Central memory CD8-positive, alpha-beta T cell (primary cell): Measurements from ENCODE around the gene SLC2A2.

Experiments used
- ATAC-seq: fragments of 150-1000 bp; cut with Tn5 transposase; replicated peaks from 2 replicates; pipeline ENCODE4 v1.10.0; 2022; ENCODE audit warnings: mild to moderate bottlenecking, moderate FRiP score, moderate number of reproducible peaks; ENCODE audit not compliant: poor library complexity, severe bottlenecking; ENCODE audit errors: extremely low read depth
- DNase-seq, 2 donors: peaks; one replicate each; pipeline ENCODE4 v3.0.0; 2021; ENCODE audit warnings: low spot score in 2 of 2
- H3K27ac Mint-ChIP-seq: one replicate; pipeline ENCODE4 v1.8.0; 2022; ENCODE audit warnings: low read depth, mild to moderate bottlenecking, moderate library complexity, mixed read lengths
- H3K27me3 Mint-ChIP-seq: one replicate; pipeline ENCODE4 v1.8.0; 2022; ENCODE audit warnings: mixed read lengths
- H3K36me3 Mint-ChIP-seq: one replicate; pipeline ENCODE4 v1.8.0; 2022; ENCODE audit warnings: mild to moderate bottlenecking, moderate library complexity, mixed read lengths; ENCODE audit not compliant: insufficient read depth
- H3K4me1 Mint-ChIP-seq: one replicate; pipeline ENCODE4 v1.8.0; 2022; ENCODE audit warnings: mixed read lengths
- H3K4me3 Mint-ChIP-seq: one replicate; pipeline ENCODE4 v1.8.0; 2022; ENCODE audit warnings: mild to moderate bottlenecking, moderate library complexity, mixed read lengths
- H3K9me3 Mint-ChIP-seq: one replicate; pipeline ENCODE4 v1.8.0; 2022; ENCODE audit warnings: mixed read lengths

The SLC2A2 gene

GRCh38 chr3:171021377-171021776 lies 5.1 kb downstream of the SLC2A2 start:
- peaks cover 62% of the 10 kb centered on the region for H3K27me3 Mint-ChIP-seq
- no peak overlapping the region for H3K27ac Mint-ChIP-seq
- DNase-seq (no peak), ATAC-seq (no peak)
- no peak overlapping the region for H3K4me3 Mint-ChIP-seq
- H3K9me3 Mint-ChIP-seq: no peaks in the 10 kb centered on the region
- H3K36me3 Mint-ChIP-seq: peaks cover 2% of the 10 kb centered on the region
- H3K4me1 Mint-ChIP-seq: no peaks in the 10 kb centered on the region

GRCh38 chr3:171018156-171018935 lies 8.2 kb downstream of the SLC2A2 start:
- H3K27me3 Mint-ChIP-seq: peaks cover 50% of the 10 kb centered on the region
- H3K27ac Mint-ChIP-seq: no peak overlapping the region
- no peaks in the 10 kb centered on the region for H3K9me3 Mint-ChIP-seq
- no peak overlapping the region for H3K4me3 Mint-ChIP-seq
- no peak for DNase-seq
- no peaks in the 10 kb centered on the region for H3K4me1 Mint-ChIP-seq
- H3K36me3 Mint-ChIP-seq: peaks cover 2% of the 10 kb centered on the region
- ATAC-seq: no peak

- H3K4me1 Mint-ChIP-seq: no peaks in the 10 kb centered on the region
Observed at GRCh38 chr3:171013822-171014748, 12.4 kb downstream of the SLC2A2 start.

GRCh38 chr3:171011873-171012336 lies 14.6 kb downstream of the SLC2A2 start:
- Mint-ChIP-seq H3K36me3 (no peaks in the 10 kb centered on the region), H3K9me3 (no peaks in the 10 kb centered on the region), H3K27me3 (peaks cover 9% of the 10 kb centered on the region), H3K4me1 (no peaks in the 10 kb centered on the region), H3K27ac (no peak overlapping the region), H3K4me3 (no peak overlapping the region)
- DNase-seq: no peak
- ATAC-seq: no peak

More at GRCh38 chr3:171013822-171014748, 12.4 kb downstream of the SLC2A2 start:
- no peaks in the 10 kb centered on the region for H3K36me3 Mint-ChIP-seq
- H3K4me3 Mint-ChIP-seq: no peak overlapping the region
- H3K27me3 Mint-ChIP-seq: peaks cover 25% of the 10 kb centered on the region
- DNase-seq (no peak), ATAC-seq (no peak)
- H3K9me3 Mint-ChIP-seq: no peaks in the 10 kb centered on the region
- no peak overlapping the region for H3K27ac Mint-ChIP-seq

GRCh38 chr3:171011109-171011872 lies 15.2 kb downstream of the SLC2A2 start:
- Mint-ChIP-seq H3K4me3 (no peak overlapping the region), H3K9me3 (no peaks in the 10 kb centered on the region), H3K27ac (no peak overlapping the region), H3K27me3 (peaks cover 9% of the 10 kb centered on the region), H3K36me3 (no peaks in the 10 kb centered on the region), H3K4me1 (no peaks in the 10 kb centered on the region)
- ATAC-seq (no peak), DNase-seq (no peak)

GRCh38 chr3:171007316-171007715 lies 19.2 kb downstream of the SLC2A2 start:
- no peaks in the 10 kb centered on the region for H3K36me3 Mint-ChIP-seq
- DNase-seq: no peak
- no peaks in the 10 kb centered on the region for H3K4me1 Mint-ChIP-seq

GRCh38 chr3:171005648-171006047 lies 20.9 kb downstream of the SLC2A2 start:
- ATAC-seq: no peak
- Mint-ChIP-seq H3K27ac (no peak overlapping the region), H3K27me3 (peaks cover 9% of the 10 kb centered on the region), H3K4me1 (peaks cover under 1% of the 10 kb centered on the region), H3K36me3 (no peaks in the 10 kb centered on the region), H3K9me3 (no peaks in the 10 kb centered on the region), H3K4me3 (no peak overlapping the region)
- no peak for DNase-seq

More at GRCh38 chr3:171007316-171007715, 19.2 kb downstream of the SLC2A2 start:
- H3K4me3 Mint-ChIP-seq: no peak overlapping the region
- no peak for ATAC-seq
- no peak overlapping the region for H3K27ac Mint-ChIP-seq
- no peaks in the 10 kb centered on the region for H3K9me3 Mint-ChIP-seq
- H3K27me3 Mint-ChIP-seq: peaks cover 9% of the 10 kb centered on the region

GRCh38 chr3:171001957-171002694 lies 24.4 kb downstream of the SLC2A2 start:
- H3K27ac Mint-ChIP-seq: no peak overlapping the region
- ATAC-seq: no peak
- no peak for DNase-seq
- H3K9me3 Mint-ChIP-seq: no peaks in the 10 kb centered on the region
- H3K36me3 Mint-ChIP-seq: no peaks in the 10 kb centered on the region
- no peak overlapping the region for H3K4me3 Mint-ChIP-seq
- no peaks in the 10 kb centered on the region for H3K27me3 Mint-ChIP-seq
- peaks cover 5% of the 10 kb centered on the region for H3K4me1 Mint-ChIP-seq

- no peak for ATAC-seq
Observed at GRCh38 chr3:171001250-171001893, 25.1 kb downstream of the SLC2A2 start.

GRCh38 chr3:171000281-171000680 lies 26.2 kb downstream of the SLC2A2 start:
- no peaks in the 10 kb centered on the region for H3K27me3 Mint-ChIP-seq
- H3K4me1 Mint-ChIP-seq: peaks cover 5% of the 10 kb centered on the region
- ATAC-seq: no peak
- no peak overlapping the region for H3K27ac Mint-ChIP-seq
- no peak overlapping the region for H3K4me3 Mint-ChIP-seq
- no peaks in the 10 kb centered on the region for H3K36me3 Mint-ChIP-seq
- no peak for DNase-seq
- no peaks in the 10 kb centered on the region for H3K9me3 Mint-ChIP-seq

More at GRCh38 chr3:171001250-171001893, 25.1 kb downstream of the SLC2A2 start:
- no peak overlapping the region for H3K27ac Mint-ChIP-seq
- no peaks in the 10 kb centered on the region for H3K36me3 Mint-ChIP-seq
- no peak for DNase-seq
- H3K9me3 Mint-ChIP-seq: no peaks in the 10 kb centered on the region
- no peak overlapping the region for H3K4me3 Mint-ChIP-seq
- no peaks in the 10 kb centered on the region for H3K27me3 Mint-ChIP-seq
- peaks cover 5% of the 10 kb centered on the region for H3K4me1 Mint-ChIP-seq

GRCh38 chr3:170999737-171000242 lies 26.7 kb downstream of the SLC2A2 start:
- H3K27ac Mint-ChIP-seq: no peak overlapping the region
- DNase-seq: no peak
- H3K27me3 Mint-ChIP-seq: no peaks in the 10 kb centered on the region
- no peaks in the 10 kb centered on the region for H3K9me3 Mint-ChIP-seq
- peaks cover 5% of the 10 kb centered on the region for H3K4me1 Mint-ChIP-seq
- H3K4me3 Mint-ChIP-seq: no peak overlapping the region
- ATAC-seq: no peak
- H3K36me3 Mint-ChIP-seq: no peaks in the 10 kb centered on the region
